ENCODE measurements around the gene NUDC. TPM values are rescaled to one million over a fixed set of nuclear protein-coding genes. Genes with fewer than 3 reads are reported as not detected.
"Not testable (repeated sequence)": the region's sequence is repeated elsewhere in the genome, so short reads cannot be mapped to it uniquely, and the experiment has no call there.

NUDC gene
- total and polyA plus RNA-seq, 10 donors, result 35.7 to 62.2 (median 49.1) TPM

DNA sequence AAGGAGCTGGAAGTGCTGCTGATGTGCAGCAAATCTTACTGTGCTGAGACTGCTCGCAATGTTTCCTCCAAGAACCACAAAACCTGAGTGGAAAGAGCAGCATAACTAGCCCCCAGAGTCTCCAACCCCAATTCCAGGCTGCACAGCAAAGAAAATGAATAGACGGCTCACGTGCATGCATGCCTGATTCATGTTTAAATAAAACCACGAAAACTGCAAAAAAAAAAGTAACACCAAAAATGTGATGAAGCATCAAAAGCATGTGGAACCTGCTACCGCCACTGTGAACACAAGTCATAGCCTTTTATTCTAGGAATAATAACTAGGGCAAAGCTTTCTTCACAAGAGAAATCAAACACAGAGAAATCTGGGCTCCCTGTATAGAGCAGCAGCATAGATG, 62.3 kb downstream of the NUDC start:
- intact Hi-C loops (cut with DNase I; ENCODE audit: low total_unique reads), result no loop called here

DNA sequence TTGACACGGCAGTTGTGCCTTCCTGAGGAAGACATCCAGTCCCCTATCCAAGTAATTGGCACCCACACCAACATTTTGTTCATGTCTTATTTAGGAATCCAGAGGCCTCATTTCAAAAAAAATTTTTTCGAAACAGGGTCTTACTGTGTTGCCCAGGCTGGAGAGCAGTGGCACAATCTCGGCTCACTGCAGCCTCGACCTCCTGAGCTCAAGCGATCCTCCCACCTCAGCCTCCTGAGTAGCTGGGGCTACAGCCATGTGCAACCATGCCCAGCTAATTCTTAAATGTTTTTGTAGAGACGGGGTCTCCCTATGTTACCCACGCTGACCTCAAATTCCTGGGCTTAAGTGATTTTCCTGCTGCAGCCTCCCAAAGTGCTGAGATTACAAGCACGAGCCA, 62.7 kb downstream of the NUDC start:
- no peak overlapping the region for H3K27ac ChIP-seq
- no peaks in the 10 kb centered on the region for H3K9me3 ChIP-seq
- no peak for DNase-seq
- no peak overlapping the region for H3K4me3 ChIP-seq
- no peaks in the 10 kb centered on the region for H3K36me3 ChIP-seq
- WGBS, 5 donors, result 76 to 86% (median 83%) methylated on average over 8 of the region's 8 CpGs
- H3K27me3 ChIP-seq (replicated peaks in 1 of 7), result peaks cover 0 to 45% (median 0%) of the 10 kb centered on the region in 7 donors
- H3K4me1 ChIP-seq, result no peaks in the 10 kb centered on the region
- intact Hi-C loops (cut with DNase I; ENCODE audit: low total_unique reads), result no loop called here
- no peak for TF ChIP-seq CTCF (IDR thresholded peaks at IDR 0.05 in 8 of 11, conservative IDR thresholded peaks at IDR 0.05 in 3 of 11)
- no peak for TF ChIP-seq POLR2AphosphoS5 (IDR thresholded peaks at IDR 0.05)
- no peak for TF ChIP-seq POLR2A (IDR thresholded peaks at IDR 0.05)

More for the DNA sequence above, 62.3 kb downstream of the NUDC start:
- 39 to 60% (median 50%) methylated on average over 5 of the region's 5 CpGs for WGBS, 5 donors
- no peaks in the 10 kb centered on the region for H3K4me1 ChIP-seq
- no peaks in the 10 kb centered on the region for H3K9me3 ChIP-seq
- H3K27ac ChIP-seq, result no peak overlapping the region
- peaks cover 0 to 44% (median 0%) of the 10 kb centered on the region in 7 donors for H3K27me3 ChIP-seq (replicated peaks in 1 of 7)
- no peaks in the 10 kb centered on the region for H3K36me3 ChIP-seq
- TF ChIP-seq POLR2AphosphoS5 (IDR thresholded peaks at IDR 0.05) (no peak), POLR2A (IDR thresholded peaks at IDR 0.05) (no peak), CTCF (IDR thresholded peaks at IDR 0.05 in 8 of 11, conservative IDR thresholded peaks at IDR 0.05 in 3 of 11) (no peak)
- no peak for DNase-seq
- H3K4me3 ChIP-seq, result no peak overlapping the region

- 46 to 62% (median 56%) methylated on average over 2 of the region's 2 CpGs for WGBS, 5 donors
- no peaks in the 10 kb centered on the region for H3K9me3 ChIP-seq
These were observed 65.1 kb downstream of the NUDC start for GRCh38 chr1:26986658-26987057.

GRCh38 chr1:26989403-26990109, 68.0 kb downstream of the NUDC start:
- H3K27ac ChIP-seq; H3K9me3 ChIP-seq; intact Hi-C loops (cut with DNase I; ENCODE audit: low total_unique reads); H3K36me3 ChIP-seq; H3K4me3 ChIP-seq; DNase-seq: not testable (repeated sequence)
- WGBS, 5 donors, result 71 to 80% (median 77%) methylated on average over 12 of the region's 12 CpGs
- H3K27me3 ChIP-seq (replicated peaks in 1 of 7), result peaks cover 0 to 70% (median 21%) of the 10 kb centered on the region in 7 donors
- peaks cover 7 to 26% (median 12%) of the 10 kb centered on the region in 6 donors for H3K4me1 ChIP-seq

More at GRCh38 chr1:26986658-26987057, 65.1 kb downstream of the NUDC start:
- intact Hi-C loops (cut with DNase I; ENCODE audit: low total_unique reads), result no loop called here
- Histone ChIP-seq H3K4me1 (peaks cover 0 to 3% (median 0%) of the 10 kb centered on the region in 6 donors), H3K36me3 (no peaks in the 10 kb centered on the region), H3K27ac (no peak overlapping the region), H3K27me3 (replicated peaks in 1 of 7) (peaks cover 0 to 61% (median under 1%) of the 10 kb centered on the region in 7 donors), H3K4me3 (no peak overlapping the region)
- no peak for TF ChIP-seq CTCF (IDR thresholded peaks at IDR 0.05 in 8 of 11, conservative IDR thresholded peaks at IDR 0.05 in 3 of 11)
- TF ChIP-seq POLR2AphosphoS5 (IDR thresholded peaks at IDR 0.05), result no peak
- no peak for TF ChIP-seq POLR2A (IDR thresholded peaks at IDR 0.05)
- no peak for DNase-seq
